Activated CD8-positive, alpha-beta memory T cell treated with anti-CD3 and anti-CD28 coated beads, Interleukin-2, amount 10 ng/mL, durations not matched to agents 7 days and 5 days (primary cell): ENCODE results near the gene PTPN11. TPM values are rescaled to one million over a fixed set of nuclear protein-coding genes. Genes with fewer than 3 reads are reported as not detected.
A peak's percentile ranks its signal among the peaks of the same experiment; 100 is the strongest.

Source experiments
- ATAC-seq: fragments of 150-1000 bp; cut with Tn5 transposase; one replicate; pipeline ENCODE4 v1.10.0; 2021; ENCODE audit warnings: moderate library complexity
- CTCF ChIA-PET: fragments of 350-600 bp; sonication (Branson Sonifier 250); formaldehyde crosslinking; loops from one replicate; lab custom pipeline; 2021; ENCODE audit warnings: antibody characterized with exemption; lab: Charles Lee
- DNase-seq: peaks from one replicate; pipeline ENCODE4 v3.0.0-alpha.2; 2020
- H3K27ac Mint-ChIP-seq: one replicate; pipeline ENCODE4 v1.8.0; 2021; ENCODE audit warnings: mild to moderate bottlenecking, mixed read lengths
- H3K27me3 Mint-ChIP-seq: one replicate; pipeline ENCODE4 v1.8.0; 2021; ENCODE audit warnings: mixed read lengths
- H3K36me3 Mint-ChIP-seq: one replicate; pipeline ENCODE4 v1.8.0; 2021; ENCODE audit warnings: mild to moderate bottlenecking, mixed read lengths
- H3K4me1 Mint-ChIP-seq: one replicate; pipeline ENCODE4 v1.8.0; 2021; ENCODE audit warnings: mixed read lengths
- H3K4me3 Mint-ChIP-seq: one replicate; pipeline ENCODE4 v1.8.0; 2021; ENCODE audit warnings: mild to moderate bottlenecking, moderate library complexity, mixed read lengths
- H3K9me3 Mint-ChIP-seq: one replicate; pipeline ENCODE4 v1.8.0; 2022; ENCODE audit warnings: low read depth, mixed read lengths
- total RNA-seq, 2 experiments: library from RNA; stranded (reverse); gene quantifications; one replicate each; pipeline ENCODE4 v1.2.3, GENCODE V29; 2021

Gene PTPN11
- 100 to 1,000 TPM in 1 of 2 experiments, 10 to 100 TPM in 1; 90.9 to 118 TPM for total RNA-seq

- peak within 1 kb of the TSS; percentile 96 for H3K27ac Mint-ChIP-seq
- CTCF ChIA-PET: interaction anchor here (1.7 kb wide), 1 partner anchor 32 kb away, joined by 5 read pairs; no protein-coding TSS in a partner anchor
- H3K36me3 Mint-ChIP-seq: peaks cover 4% of the 10 kb centered on the region
- peaks cover 39% of the 10 kb centered on the region for H3K4me1 Mint-ChIP-seq
- peak within 1 kb of the TSS; percentile 95 for H3K4me3 Mint-ChIP-seq
- DNase-seq (peak; percentile 92), ATAC-seq (peak; percentile 87)
- no peaks in the 10 kb centered on the region for H3K27me3 Mint-ChIP-seq
- no peaks in the 10 kb centered on the region for H3K9me3 Mint-ChIP-seq
These were observed at the start of gene PTPN11 for GRCh38 chr12:112418608-112419296. TSS of gene PTPN11 (plus strand) at chr12:112418947. CDS start at chr12:112419112, 165 bp downstream.

DNA sequence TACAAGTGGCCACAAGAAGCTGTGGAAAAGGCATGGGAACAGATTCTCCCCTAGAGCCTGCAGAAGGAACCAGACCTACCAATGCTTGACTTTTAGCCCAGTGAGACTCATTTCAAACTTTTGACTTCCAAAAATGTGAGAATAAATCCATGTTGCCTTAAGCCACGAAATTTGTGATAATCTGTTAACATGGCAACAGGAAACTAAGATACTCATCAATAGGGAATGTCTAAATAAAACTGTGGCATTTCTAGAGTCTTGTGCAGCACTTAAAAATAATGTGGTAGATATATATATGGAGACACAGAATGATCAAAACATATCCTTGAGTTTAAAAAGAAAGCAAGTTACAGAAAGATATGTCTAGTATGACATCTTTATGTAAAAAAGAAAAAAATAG is 48.5 kb upstream of the PTPN11 start:
- Mint-ChIP-seq H3K4me1 (peaks cover 3% of the 10 kb centered on the region), H3K9me3 (no peaks in the 10 kb centered on the region), H3K27ac (no peak overlapping the region), H3K36me3 (peaks cover 2% of the 10 kb centered on the region), H3K4me3 (no peak overlapping the region), H3K27me3 (no peaks in the 10 kb centered on the region)
- ATAC-seq (no peak), DNase-seq (no peak)
- CTCF ChIA-PET: no interaction called here

- H3K27ac Mint-ChIP-seq: no peak overlapping the region
- DNase-seq: no peak
- CTCF ChIA-PET: interaction anchor here (1.0 kb wide), 1 partner anchor 11 kb away, joined by 3 read pairs; the partner anchor contains the start of gene HECTD4
- H3K4me3 Mint-ChIP-seq: no peak overlapping the region
- H3K36me3 Mint-ChIP-seq: peaks cover 2% of the 10 kb centered on the region
- no peaks in the 10 kb centered on the region for H3K27me3 Mint-ChIP-seq
- peaks cover 3% of the 10 kb centered on the region for H3K4me1 Mint-ChIP-seq
- H3K9me3 Mint-ChIP-seq: no peaks in the 10 kb centered on the region
- ATAC-seq: no peak
These were observed 47.8 kb upstream of the PTPN11 start for GRCh38 chr12:112370868-112371510.

- CTCF ChIA-PET: interaction anchor here (0.5 kb wide), 1 partner anchor 405 kb away, joined by 3 read pairs; no protein-coding TSS in a partner anchor
- no peaks in the 10 kb centered on the region for H3K27me3 Mint-ChIP-seq
- peaks cover 3% of the 10 kb centered on the region for H3K4me1 Mint-ChIP-seq
- DNase-seq (no peak), ATAC-seq (no peak)
- H3K27ac Mint-ChIP-seq: no peak overlapping the region
- H3K36me3 Mint-ChIP-seq: no peaks in the 10 kb centered on the region
- no peak overlapping the region for H3K4me3 Mint-ChIP-seq
- H3K9me3 Mint-ChIP-seq: no peaks in the 10 kb centered on the region
These were observed 44.5 kb upstream of the PTPN11 start for GRCh38 chr12:112374166-112374740.

- CTCF ChIA-PET: interaction anchor here (1.4 to 1.7 kb wide), 2 partner anchors 12 to 177 kb away, joined by 5 read pairs; no protein-coding TSS in a partner anchor
- H3K27ac Mint-ChIP-seq: no peak overlapping the region
- DNase-seq (no peak), ATAC-seq (no peak)
- H3K4me1 Mint-ChIP-seq: peaks cover 8% of the 10 kb centered on the region
- no peaks in the 10 kb centered on the region for H3K36me3 Mint-ChIP-seq
- H3K4me3 Mint-ChIP-seq: no peak overlapping the region
- no peaks in the 10 kb centered on the region for H3K9me3 Mint-ChIP-seq
- H3K27me3 Mint-ChIP-seq: no peaks in the 10 kb centered on the region
These were observed 43.6 kb upstream of the PTPN11 start for GRCh38 chr12:112375105-112375504.

DNA sequence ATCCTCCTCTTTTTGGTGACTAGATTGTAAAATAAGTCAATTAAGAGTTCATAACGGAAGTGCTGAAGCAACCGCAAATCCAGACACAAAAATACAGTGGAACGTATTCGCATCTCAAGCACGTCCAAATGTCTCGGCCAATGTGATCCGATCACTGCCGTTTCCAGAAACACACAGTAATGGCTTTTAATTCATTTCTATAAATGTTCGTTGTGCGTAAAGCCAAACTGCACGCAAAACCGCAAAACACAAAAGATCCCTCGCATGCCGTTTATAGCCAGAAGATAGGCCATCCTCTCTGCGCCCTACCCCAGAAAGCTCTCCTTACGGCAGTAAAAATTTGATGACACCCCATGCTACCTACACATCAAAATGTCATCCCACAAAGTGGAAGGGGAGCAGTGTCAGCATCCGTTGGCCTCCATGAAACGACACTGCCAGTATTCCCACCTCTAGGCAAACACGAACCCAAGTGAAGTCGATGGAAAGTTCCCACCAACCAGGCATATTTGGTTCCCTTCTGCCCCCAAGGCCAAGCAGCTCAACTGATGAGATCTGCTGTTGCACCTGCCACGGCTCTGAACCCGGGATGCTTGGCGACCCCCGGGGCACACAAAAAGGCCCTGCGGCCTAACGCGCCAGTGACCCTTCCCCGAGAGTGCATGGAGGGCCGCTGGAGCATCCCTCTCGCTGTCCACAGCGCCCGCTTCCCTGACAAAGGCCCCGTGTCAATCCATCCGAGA is 37.9 kb upstream of the PTPN11 start:
- no peak for DNase-seq
- peak overlapping the region; percentile 84 for H3K27ac Mint-ChIP-seq
- H3K4me3 Mint-ChIP-seq: peak overlapping the region; percentile 81
- CTCF ChIA-PET: interaction anchor here (1.1 kb wide), 1 partner anchor 10 kb away, joined by 3 read pairs; no protein-coding TSS in a partner anchor
- H3K4me1 Mint-ChIP-seq: peaks cover 21% of the 10 kb centered on the region
- ATAC-seq: no peak
- no peaks in the 10 kb centered on the region for H3K36me3 Mint-ChIP-seq
- H3K27me3 Mint-ChIP-seq: no peaks in the 10 kb centered on the region
- no peaks in the 10 kb centered on the region for H3K9me3 Mint-ChIP-seq

DNA sequence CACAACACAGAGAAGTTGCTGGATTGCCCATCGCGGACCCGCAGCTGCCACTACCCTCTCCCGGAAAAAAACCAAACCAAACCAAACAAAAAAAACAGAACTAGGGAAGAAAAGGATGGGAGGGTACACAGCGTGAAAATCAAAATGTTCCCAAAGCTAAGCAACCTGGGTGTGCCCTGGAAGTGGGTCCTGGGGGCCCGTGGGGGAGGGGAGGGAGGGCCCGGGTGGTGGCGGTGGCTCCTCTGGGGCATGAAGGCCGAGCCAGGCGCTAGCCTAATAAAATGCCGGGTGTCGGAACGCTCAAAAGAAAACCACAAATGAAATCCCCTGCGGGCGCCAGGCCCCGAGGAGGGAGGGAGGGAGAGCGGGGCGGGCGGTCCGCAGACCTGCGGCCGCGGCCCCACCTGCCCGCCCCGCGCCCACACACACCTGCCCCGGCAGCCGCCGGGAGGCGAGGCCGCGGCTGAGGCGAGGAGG is 37.3 kb upstream of the PTPN11 start:
- DNase-seq (peak; percentile 56), ATAC-seq (peak; percentile 32)
- CTCF ChIA-PET: interaction anchor here (0.6 to 1.1 kb wide), 2 partner anchors 10 to 436 kb away, joined by 3 read pairs; no protein-coding TSS in a partner anchor
- Mint-ChIP-seq H3K36me3 (no peaks in the 10 kb centered on the region), H3K27me3 (no peaks in the 10 kb centered on the region), H3K4me3 (peak overlapping the region; percentile 81), H3K9me3 (no peaks in the 10 kb centered on the region), H3K27ac (peak overlapping the region; percentile 84), H3K4me1 (peaks cover 22% of the 10 kb centered on the region)

GRCh38 chr12:112381883-112382796 is 36.6 kb upstream of the PTPN11 start, which contains the start of gene HECTD4:
TSS of gene HECTD4 (minus strand) at chr12:112382431. CDS start at chr12:112382128, 303 bp downstream.
- no peaks in the 10 kb centered on the region for H3K36me3 Mint-ChIP-seq
- ATAC-seq (peak; percentile 98), DNase-seq (peak; percentile 96)
- peak within 1 kb of the TSS; percentile 84 for H3K27ac Mint-ChIP-seq
- CTCF ChIA-PET: interaction anchor here (0.6 to 2.3 kb wide), 3 partner anchors 11 to 437 kb away, joined by 3 to 13 read pairs (median 3); no protein-coding TSS in a partner anchor
- H3K4me3 Mint-ChIP-seq: peak within 1 kb of the TSS; percentile 81
- no peaks in the 10 kb centered on the region for H3K9me3 Mint-ChIP-seq
- peaks cover 27% of the 10 kb centered on the region for H3K4me1 Mint-ChIP-seq
- H3K27me3 Mint-ChIP-seq: no peaks in the 10 kb centered on the region

GRCh38 chr12:112382866-112383265 is 35.9 kb upstream of the PTPN11 start:
- ATAC-seq: no peak
- Mint-ChIP-seq H3K4me1 (peaks cover 31% of the 10 kb centered on the region), H3K27ac (peak overlapping the region; percentile 82), H3K9me3 (no peaks in the 10 kb centered on the region), H3K36me3 (no peaks in the 10 kb centered on the region), H3K27me3 (peaks cover 2% of the 10 kb centered on the region), H3K4me3 (peak overlapping the region; percentile 81)
- CTCF ChIA-PET: interaction anchor here (2.3 kb wide), 1 partner anchor 185 kb away, joined by 13 read pairs; no protein-coding TSS in a partner anchor
- DNase-seq: no peak

- no peak for DNase-seq
- H3K4me3 Mint-ChIP-seq: no peak overlapping the region
- H3K9me3 Mint-ChIP-seq: no peaks in the 10 kb centered on the region
- CTCF ChIA-PET: interaction anchor here (0.6 to 4.4 kb wide), 37 partner anchors 8 to 574 kb away, joined by 3 to 102 read pairs (median 5); partner anchors contain the start of genes MAPKAPK5, PTPN11 and TRAFD1
- H3K4me1 Mint-ChIP-seq: peaks cover 15% of the 10 kb centered on the region
- H3K27ac Mint-ChIP-seq: peak overlapping the region; percentile 11
- H3K27me3 Mint-ChIP-seq: peaks cover 16% of the 10 kb centered on the region
- ATAC-seq: no peak
- no peaks in the 10 kb centered on the region for H3K36me3 Mint-ChIP-seq
These were observed 32.0 kb upstream of the PTPN11 start for GRCh38 chr12:112386726-112387125.

- Mint-ChIP-seq H3K27ac (no peak overlapping the region), H3K4me3 (no peak overlapping the region), H3K4me1 (peaks cover 10% of the 10 kb centered on the region), H3K27me3 (peaks cover 16% of the 10 kb centered on the region), H3K36me3 (no peaks in the 10 kb centered on the region), H3K9me3 (no peaks in the 10 kb centered on the region)
- DNase-seq: no peak
- CTCF ChIA-PET: interaction anchor here (2.4 to 4.4 kb wide), 2 partner anchors 190 to 197 kb away, joined by 9 to 102 read pairs; no protein-coding TSS in a partner anchor
- ATAC-seq: no peak
These were observed 29.5 kb upstream of the PTPN11 start for GRCh38 chr12:112389228-112389627.
